ENCODE measurements around the gene KDM7A. TPM values are rescaled to one million over a fixed set of nuclear protein-coding genes. Genes with fewer than 3 reads are reported as not detected.

KDM7A gene
- total RNA-seq, 5 donors from 2014 or later (not counting 1 experiment from before 2014, with no cell fraction given) = 36.5 to 60.2 (median 55.0) TPM

- no peaks in the 10 kb centered on the region for H3K27me3 ChIP-seq (replicated peaks in 1 of 2; ENCODE audit: control insufficient read depth in 2 of 2, extremely low read depth in 1 of 2, insufficient read depth in 2 of 2, low read length in 1 of 2)
- H3K36me3 Mint-ChIP-seq = peaks cover 11% of the 10 kb centered on the region
- ChIA-PET POLR2A (no interaction called here), CTCF (interaction anchor here in 1 of 2 donors (0.6 to 2.6 kb wide), 3 partner anchors 54 to 183 kb away, joined by 3 to 17 read pairs (median 4); no protein-coding TSS in a partner anchor)
- DNase-seq = peak in 11 of 35 experiments; percentile 1 to 27 (median 17)
- peak overlapping the region; percentile 46 to 75 for H3K4me3 ChIP-seq (ENCODE audit: control insufficient read depth in 1 of 2, extremely low read depth in 1 of 2, low read length in 1 of 2)
- H3K9me3 Mint-ChIP-seq = no peaks in the 10 kb centered on the region
- peak overlapping the region; percentile 84 to 93 for H3K27ac Mint-ChIP-seq
- WGBS (ENCODE audit: insufficient coverage) = 0% methylated on average over 87 of the region's 95 CpGs
- H3K4me1 ChIP-seq (ENCODE audit: control insufficient read depth in 1 of 2, extremely low read depth in 1 of 2, insufficient read depth in 2 of 2, low read length in 2 of 2) = peaks cover 21 to 24% of the 10 kb centered on the region in 2 experiments
- no peaks in the 10 kb centered on the region for H3K9me3 ChIP-seq
- no peak for ATAC-seq (replicated peaks in 1 of 4)
- peak overlapping the region; percentile 36 for H3K27ac ChIP-seq (ENCODE audit: low read length)
- H3K4me3 Mint-ChIP-seq = peak overlapping the region; percentile 84 to 98 (median 88)
- peaks cover 44 to 49% (median 48%) of the 10 kb centered on the region in 3 donors for H3K4me1 Mint-ChIP-seq
- no peaks in the 10 kb centered on the region for H3K27me3 Mint-ChIP-seq
- H3K36me3 ChIP-seq (ENCODE audit: control insufficient read depth in 2 of 2, extremely low read depth in 1 of 2, insufficient read depth in 1 of 2, low read length in 1 of 2) = no peaks in the 10 kb centered on the region
These were observed 571 bp downstream of the KDM7A start for GRCh38 chr7:140176122-140176701.

GRCh38 chr7:140175221-140176121 is 1.3 kb downstream of the KDM7A start:
- POLR2A ChIA-PET = interaction anchor here in 1 of 2 donors (0.6 to 0.8 kb wide), 3 partner anchors 112 to 528 kb away, joined by 3 to 8 read pairs (median 4); partner anchors contain the start of gene PARP12
- Histone ChIP-seq H3K9me3 (no peaks in the 10 kb centered on the region), H3K4me3 (ENCODE audit: control insufficient read depth in 1 of 2, extremely low read depth in 1 of 2, low read length in 1 of 2) (peak overlapping the region; percentile 46 to 75), H3K36me3 (ENCODE audit: control insufficient read depth in 2 of 2, extremely low read depth in 1 of 2, insufficient read depth in 1 of 2, low read length in 1 of 2) (no peaks in the 10 kb centered on the region), H3K27ac (ENCODE audit: low read length) (peak overlapping the region; percentile 36), H3K27me3 (replicated peaks in 1 of 2; ENCODE audit: control insufficient read depth in 2 of 2, extremely low read depth in 1 of 2, insufficient read depth in 2 of 2, low read length in 1 of 2) (no peaks in the 10 kb centered on the region), H3K4me1 (ENCODE audit: control insufficient read depth in 1 of 2, extremely low read depth in 1 of 2, insufficient read depth in 2 of 2, low read length in 2 of 2) (peaks cover 24 to 28% of the 10 kb centered on the region in 2 experiments)
- H3K4me1 Mint-ChIP-seq = peaks cover 50 to 56% (median 55%) of the 10 kb centered on the region in 3 donors
- H3K36me3 Mint-ChIP-seq = peaks cover 16% of the 10 kb centered on the region
- peak overlapping the region; percentile 93 to 94 for H3K27ac Mint-ChIP-seq
- no peaks in the 10 kb centered on the region for H3K9me3 Mint-ChIP-seq
- peak; percentile 75 to 96 (median 88) for DNase-seq
- peak overlapping the region; percentile 84 to 98 (median 88) for H3K4me3 Mint-ChIP-seq
- no peaks in the 10 kb centered on the region for H3K27me3 Mint-ChIP-seq
- under 1% methylated on average over 71 of the region's 72 CpGs for WGBS (ENCODE audit: insufficient coverage)
- peak; percentile 62 to 73 (median 67) for ATAC-seq (replicated peaks in 1 of 4)
- CTCF ChIA-PET = interaction anchor here in 1 of 2 donors (0.6 to 2.6 kb wide), 4 partner anchors 55 to 184 kb away, joined by 3 to 17 read pairs (median 4); no protein-coding TSS in a partner anchor

- no peak overlapping the region for H3K4me3 ChIP-seq (ENCODE audit: control insufficient read depth in 1 of 2, extremely low read depth in 1 of 2, low read length in 1 of 2)
- no peaks in the 10 kb centered on the region for H3K27me3 Mint-ChIP-seq
- no peak overlapping the region for H3K27ac ChIP-seq (ENCODE audit: low read length)
- peak overlapping the region; percentile 15 to 94 for H3K27ac Mint-ChIP-seq
- peaks cover 28 to 37% of the 10 kb centered on the region in 2 experiments for H3K4me1 ChIP-seq (ENCODE audit: control insufficient read depth in 1 of 2, extremely low read depth in 1 of 2, insufficient read depth in 2 of 2, low read length in 2 of 2)
- H3K4me1 Mint-ChIP-seq = peaks cover 58 to 66% (median 61%) of the 10 kb centered on the region in 3 donors
- DNase-seq = no peak
- no peaks in the 10 kb centered on the region for H3K27me3 ChIP-seq (replicated peaks in 1 of 2; ENCODE audit: control insufficient read depth in 2 of 2, extremely low read depth in 1 of 2, insufficient read depth in 2 of 2, low read length in 1 of 2)
- WGBS (ENCODE audit: insufficient coverage) = 100% methylated on average over 1 of the region's 2 CpGs
- ATAC-seq (replicated peaks in 1 of 4) = no peak
- H3K9me3 Mint-ChIP-seq = no peaks in the 10 kb centered on the region
- peak overlapping the region in 1 of 3 donors; percentile 98 for H3K4me3 Mint-ChIP-seq
- no peaks in the 10 kb centered on the region for H3K9me3 ChIP-seq
- CTCF ChIA-PET = interaction anchor here (0.6 to 1.2 kb wide), 8 partner anchors 89 to 1481 kb away, joined by 3 to 4 read pairs (median 4); no protein-coding TSS in a partner anchor
- POLR2A ChIA-PET = interaction anchor here in 1 of 2 donors (0.6 to 0.7 kb wide), 2 partner anchors 16 to 206 kb away, joined by 3 read pairs; no protein-coding TSS in a partner anchor
- H3K36me3 ChIP-seq (ENCODE audit: control insufficient read depth in 2 of 2, extremely low read depth in 1 of 2, insufficient read depth in 1 of 2, low read length in 1 of 2) = no peaks in the 10 kb centered on the region
- H3K36me3 Mint-ChIP-seq = peaks cover 16% of the 10 kb centered on the region
These were observed 2.6 kb downstream of the KDM7A start for GRCh38 chr7:140174217-140174616.

- Mint-ChIP-seq H3K27ac (no peak overlapping the region), H3K4me1 (peaks cover 76 to 77% (median 76%) of the 10 kb centered on the region in 3 donors), H3K4me3 (peak overlapping the region in 2 of 3 donors; percentile 28 to 41), H3K27me3 (no peaks in the 10 kb centered on the region), H3K36me3 (peaks cover 16% of the 10 kb centered on the region), H3K9me3 (no peaks in the 10 kb centered on the region)
- peaks cover 29% of the 10 kb centered on the region in 2 experiments for H3K4me1 ChIP-seq (ENCODE audit: control insufficient read depth in 1 of 2, extremely low read depth in 1 of 2, insufficient read depth in 2 of 2, low read length in 2 of 2)
- no peak overlapping the region for H3K4me3 ChIP-seq (ENCODE audit: control insufficient read depth in 1 of 2, extremely low read depth in 1 of 2, low read length in 1 of 2)
- H3K36me3 ChIP-seq (ENCODE audit: control insufficient read depth in 2 of 2, extremely low read depth in 1 of 2, insufficient read depth in 1 of 2, low read length in 1 of 2) = no peaks in the 10 kb centered on the region
- WGBS (ENCODE audit: insufficient coverage) = no CpG with 5 or more reads among the region's 4 CpGs
- H3K9me3 ChIP-seq = no peaks in the 10 kb centered on the region
- ChIA-PET POLR2A (interaction anchor here in 1 of 2 donors (0.6 kb wide), 1 partner anchor 70 kb away, joined by 4 read pairs; no protein-coding TSS in a partner anchor), CTCF (interaction anchor here in 1 of 2 donors (0.8 kb wide), 1 partner anchor 64 kb away, joined by 3 read pairs; no protein-coding TSS in a partner anchor)
- ATAC-seq (replicated peaks in 1 of 4) = no peak
- DNase-seq = no peak
- no peak overlapping the region for H3K27ac ChIP-seq (ENCODE audit: low read length)
- no peaks in the 10 kb centered on the region for H3K27me3 ChIP-seq (replicated peaks in 1 of 2; ENCODE audit: control insufficient read depth in 2 of 2, extremely low read depth in 1 of 2, insufficient read depth in 2 of 2, low read length in 1 of 2)
These were observed 6.4 kb downstream of the KDM7A start for GRCh38 chr7:140170375-140170774.

- ATAC-seq (replicated peaks in 1 of 4) (no peak), DNase-seq (no peak)
- H3K4me3 ChIP-seq (ENCODE audit: control insufficient read depth in 1 of 2, extremely low read depth in 1 of 2, low read length in 1 of 2) = no peak overlapping the region
- CTCF ChIA-PET = no interaction called here
- Mint-ChIP-seq H3K9me3 (no peaks in the 10 kb centered on the region), H3K4me1 (peaks cover 76 to 79% (median 76%) of the 10 kb centered on the region in 3 donors), H3K36me3 (peaks cover 16% of the 10 kb centered on the region), H3K27me3 (no peaks in the 10 kb centered on the region), H3K27ac (no peak overlapping the region), H3K4me3 (peak overlapping the region in 1 of 3 donors; percentile 32)
- WGBS (ENCODE audit: insufficient coverage) = no CpG with 5 or more reads among the region's 2 CpGs
- H3K4me1 ChIP-seq (ENCODE audit: control insufficient read depth in 1 of 2, extremely low read depth in 1 of 2, insufficient read depth in 2 of 2, low read length in 2 of 2) = peaks cover 22 to 23% of the 10 kb centered on the region in 2 experiments
- H3K27ac ChIP-seq (ENCODE audit: low read length) = no peak overlapping the region
- H3K9me3 ChIP-seq = no peaks in the 10 kb centered on the region
- H3K36me3 ChIP-seq (ENCODE audit: control insufficient read depth in 2 of 2, extremely low read depth in 1 of 2, insufficient read depth in 1 of 2, low read length in 1 of 2) = no peaks in the 10 kb centered on the region
- POLR2A ChIA-PET = no interaction called here
- no peaks in the 10 kb centered on the region for H3K27me3 ChIP-seq (replicated peaks in 1 of 2; ENCODE audit: control insufficient read depth in 2 of 2, extremely low read depth in 1 of 2, insufficient read depth in 2 of 2, low read length in 1 of 2)
These were observed 8.0 kb downstream of the KDM7A start for GRCh38 chr7:140168816-140169215.

GRCh38 chr7:140165422-140165821 is 11.4 kb downstream of the KDM7A start:
- H3K4me1 ChIP-seq (ENCODE audit: control insufficient read depth in 1 of 2, extremely low read depth in 1 of 2, insufficient read depth in 2 of 2, low read length in 2 of 2) = peaks cover 13 to 16% of the 10 kb centered on the region in 2 experiments
- CTCF ChIA-PET = no interaction called here
- H3K9me3 ChIP-seq = no peaks in the 10 kb centered on the region
- no peak for ATAC-seq (replicated peaks in 1 of 4)
- Mint-ChIP-seq H3K4me3 (no peak overlapping the region), H3K4me1 (peaks cover 76 to 82% (median 81%) of the 10 kb centered on the region in 3 donors), H3K27ac (no peak overlapping the region), H3K27me3 (no peaks in the 10 kb centered on the region), H3K9me3 (no peaks in the 10 kb centered on the region), H3K36me3 (peaks cover 5% of the 10 kb centered on the region)
- H3K27me3 ChIP-seq (replicated peaks in 1 of 2; ENCODE audit: control insufficient read depth in 2 of 2, extremely low read depth in 1 of 2, insufficient read depth in 2 of 2, low read length in 1 of 2) = no peaks in the 10 kb centered on the region
- no peak for DNase-seq
- H3K36me3 ChIP-seq (ENCODE audit: control insufficient read depth in 2 of 2, extremely low read depth in 1 of 2, insufficient read depth in 1 of 2, low read length in 1 of 2) = peaks cover 0 to under 1% of the 10 kb centered on the region in 2 donors
- no peak overlapping the region for H3K4me3 ChIP-seq (ENCODE audit: control insufficient read depth in 1 of 2, extremely low read depth in 1 of 2, low read length in 1 of 2)
- WGBS (ENCODE audit: insufficient coverage) = 83% methylated on average over 1 of the region's 3 CpGs
- no peak overlapping the region for H3K27ac ChIP-seq (ENCODE audit: low read length)
- POLR2A ChIA-PET = no interaction called here

Measured in T-cell (primary cell).